ENCODE measurements around the gene CHIC2.

The CHIC2 gene

GRCh38 chr4:54109241-54110018, 45.0 kb upstream of the CHIC2 start:
- POLR2A ChIA-PET: no interaction called here

DNA sequence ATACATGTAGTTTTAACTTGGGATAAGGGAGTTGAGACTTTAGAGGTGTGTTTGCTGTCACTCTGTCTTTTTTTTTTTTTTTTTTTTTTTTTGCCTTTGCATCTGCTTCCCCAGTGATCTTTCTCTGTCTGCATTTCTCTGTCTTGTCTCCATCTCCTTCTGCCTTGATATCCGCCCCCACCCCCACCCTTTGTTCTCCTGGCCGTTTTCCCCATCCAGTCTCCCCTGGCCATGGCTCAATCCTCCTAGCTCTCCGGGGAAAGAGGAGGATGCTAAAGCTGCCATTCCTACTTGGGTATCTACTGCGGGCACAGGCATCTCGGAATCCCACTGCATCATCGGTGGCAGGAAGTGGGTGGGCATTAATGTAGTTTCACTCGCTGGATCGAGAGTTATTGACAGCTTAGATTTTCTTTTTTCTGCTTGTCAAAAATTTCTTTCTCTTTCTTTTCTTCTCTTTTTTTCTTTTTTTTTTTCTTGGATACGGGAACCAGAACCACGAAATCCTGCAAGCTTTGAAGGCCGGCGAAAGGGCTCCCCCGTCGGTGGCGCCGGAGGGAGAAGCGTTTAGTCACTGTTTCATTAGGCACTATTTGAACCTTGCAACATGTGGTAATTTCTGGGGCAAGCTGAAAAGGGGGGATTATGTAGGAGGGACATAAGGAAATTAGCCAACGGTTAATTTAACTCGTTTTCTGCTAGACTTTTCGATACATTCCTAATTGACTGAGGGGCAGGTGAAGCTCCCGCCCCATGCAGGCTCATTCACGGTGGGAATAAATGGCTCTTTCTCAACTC, 43.7 kb upstream of the CHIC2 start:
- POLR2A ChIA-PET: interaction anchor here (0.7 kb wide), 1 partner anchor 1807 kb away, joined by 3 read pairs; no protein-coding TSS in a partner anchor
- CTCF ChIA-PET: interaction anchor here (0.6 kb wide), 1 partner anchor 200 kb away, joined by 3 read pairs; no protein-coding TSS in a partner anchor

More at GRCh38 chr4:54109241-54110018, 45.0 kb upstream of the CHIC2 start:
- no peaks in the 10 kb centered on the region for H3K4me1 ChIP-seq (ENCODE audit: control insufficient read depth, insufficient read depth, low read length)
- no peak overlapping the region for H3K27ac ChIP-seq (ENCODE audit: extremely low read depth, low read depth, low read length)
- H3K9me3 ChIP-seq (ENCODE audit: control insufficient read depth, insufficient read depth, low read depth, low read length): no peaks in the 10 kb centered on the region
- CTCF ChIA-PET: no interaction called here
- no peak overlapping the region for H3K4me3 ChIP-seq (ENCODE audit: low read depth, low read length)
- TF ChIP-seq ZSCAN23 (tag by site-specific recombination; IDR thresholded peaks at IDR 0.05) (no peak), ZFP3 (tag by site-specific recombination; IDR thresholded peaks at IDR 0.05; ENCODE audit: low read depth) (no peak), ZNF555 (tag by site-specific recombination; conservative IDR thresholded peaks at IDR 0.05) (no peak), ZNF416 (tag by site-specific recombination; IDR thresholded peaks at IDR 0.05) (no peak), ZNF571 (tag by site-specific recombination; IDR thresholded peaks at IDR 0.05) (no peak), ZNF560 (tag by site-specific recombination; IDR thresholded peaks at IDR 0.05; ENCODE audit: borderline replicate concordance) (no peak), ZNF274 (IDR thresholded peaks at IDR 0.05; ENCODE audit: low read length) (no peak), ZNF274 (tag by site-specific recombination; IDR thresholded peaks at IDR 0.05; ENCODE audit: borderline replicate concordance) (no peak), PATZ1 (tag by site-specific recombination; IDR thresholded peaks at IDR 0.05) (no peak), SETDB1 (IDR thresholded peaks at IDR 0.05; ENCODE audit: insufficient read length, low read length) (no peak), ZNF600 (tag by site-specific recombination; IDR thresholded peaks at IDR 0.05) (no peak)
- TF ChIP-seq, protein P1, sequence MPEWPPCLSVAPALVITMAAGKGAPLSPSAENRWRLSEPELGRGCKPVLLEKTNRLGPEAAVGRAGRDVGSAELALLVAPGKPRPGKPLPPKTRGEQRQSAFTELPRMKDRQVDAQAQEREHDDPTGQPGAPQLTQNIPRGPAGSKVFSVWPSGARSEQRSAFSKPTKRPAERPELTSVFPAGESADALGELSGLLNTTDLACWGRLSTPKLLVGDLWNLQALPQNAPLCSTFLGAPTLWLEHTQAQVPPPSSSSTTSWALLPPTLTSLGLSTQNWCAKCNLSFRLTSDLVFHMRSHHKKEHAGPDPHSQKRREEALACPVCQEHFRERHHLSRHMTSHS (tag by site-specific recombination; IDR thresholded peaks at IDR 0.05): no peak
- TF ChIP-seq, protein P2, sequence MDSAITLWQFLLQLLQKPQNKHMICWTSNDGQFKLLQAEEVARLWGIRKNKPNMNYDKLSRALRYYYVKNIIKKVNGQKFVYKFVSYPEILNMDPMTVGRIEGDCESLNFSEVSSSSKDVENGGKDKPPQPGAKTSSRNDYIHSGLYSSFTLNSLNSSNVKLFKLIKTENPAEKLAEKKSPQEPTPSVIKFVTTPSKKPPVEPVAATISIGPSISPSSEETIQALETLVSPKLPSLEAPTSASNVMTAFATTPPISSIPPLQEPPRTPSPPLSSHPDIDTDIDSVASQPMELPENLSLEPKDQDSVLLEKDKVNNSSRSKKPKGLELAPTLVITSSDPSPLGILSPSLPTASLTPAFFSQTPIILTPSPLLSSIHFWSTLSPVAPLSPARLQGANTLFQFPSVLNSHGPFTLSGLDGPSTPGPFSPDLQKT (IDR thresholded peaks at IDR 0.05; ENCODE audit: borderline replicate concordance, low read depth, low read length): no peak
- no peaks in the 10 kb centered on the region for H3K36me3 ChIP-seq (ENCODE audit: control insufficient read depth in 2 of 2, insufficient read depth in 1 of 2, low read length in 2 of 2)

More for the DNA sequence above, 43.7 kb upstream of the CHIC2 start:
- TF ChIP-seq YY1 (tag by site-specific recombination; IDR thresholded peaks at IDR 0.05) (no peak), KLF7 (tag by site-specific recombination; IDR thresholded peaks at IDR 0.05; ENCODE audit: borderline replicate concordance) (no peak), WT1 (tag by site-specific recombination; IDR thresholded peaks at IDR 0.05) (no peak), ZNF558 (tag by site-specific recombination; IDR thresholded peaks at IDR 0.05) (no peak), ZFP37 (tag by site-specific recombination; IDR thresholded peaks at IDR 0.05) (no peak), HIC1 (tag by site-specific recombination; IDR thresholded peaks at IDR 0.05) (no peak), ZNF394 (tag by site-specific recombination; IDR thresholded peaks at IDR 0.05; ENCODE audit: borderline replicate concordance) (no peak), GLI2 (tag by site-specific recombination; IDR thresholded peaks at IDR 0.05; ENCODE audit: borderline replicate concordance, low read depth) (no peak), ZNF510 (tag by site-specific recombination; IDR thresholded peaks at IDR 0.05; ENCODE audit: insufficient replicate concordance) (no peak), ZNF169 (tag by site-specific recombination; IDR thresholded peaks at IDR 0.05) (no peak), ZNF837 (tag by site-specific recombination; IDR thresholded peaks at IDR 0.05) (no peak), ZNF529 (tag by site-specific recombination; IDR thresholded peaks at IDR 0.05; ENCODE audit: insufficient replicate concordance) (no peak)
- TF ChIP-seq, protein P3, sequence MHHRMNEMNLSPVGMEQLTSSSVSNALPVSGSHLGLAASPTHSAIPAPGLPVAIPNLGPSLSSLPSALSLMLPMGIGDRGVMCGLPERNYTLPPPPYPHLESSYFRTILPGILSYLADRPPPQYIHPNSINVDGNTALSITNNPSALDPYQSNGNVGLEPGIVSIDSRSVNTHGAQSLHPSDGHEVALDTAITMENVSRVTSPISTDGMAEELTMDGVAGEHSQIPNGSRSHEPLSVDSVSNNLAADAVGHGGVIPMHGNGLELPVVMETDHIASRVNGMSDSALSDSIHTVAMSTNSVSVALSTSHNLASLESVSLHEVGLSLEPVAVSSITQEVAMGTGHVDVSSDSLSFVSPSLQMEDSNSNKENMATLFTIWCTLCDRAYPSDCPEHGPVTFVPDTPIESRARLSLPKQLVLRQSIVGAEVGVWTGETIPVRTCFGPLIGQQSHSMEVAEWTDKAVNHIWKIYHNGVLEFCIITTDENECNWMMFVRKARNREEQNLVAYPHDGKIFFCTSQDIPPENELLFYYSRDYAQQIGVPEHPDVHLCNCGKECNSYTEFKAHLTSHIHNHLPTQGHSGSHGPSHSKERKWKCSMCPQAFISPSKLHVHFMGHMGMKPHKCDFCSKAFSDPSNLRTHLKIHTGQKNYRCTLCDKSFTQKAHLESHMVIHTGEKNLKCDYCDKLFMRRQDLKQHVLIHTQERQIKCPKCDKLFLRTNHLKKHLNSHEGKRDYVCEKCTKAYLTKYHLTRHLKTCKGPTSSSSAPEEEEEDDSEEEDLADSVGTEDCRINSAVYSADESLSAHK (tag by site-specific recombination; IDR thresholded peaks at IDR 0.05): no peak
- Histone ChIP-seq H3K9me3 (ENCODE audit: control insufficient read depth, insufficient read depth, low read depth, low read length) (no peaks in the 10 kb centered on the region), H3K4me1 (ENCODE audit: control insufficient read depth, insufficient read depth, low read length) (no peaks in the 10 kb centered on the region), H3K36me3 (ENCODE audit: control insufficient read depth in 2 of 2, insufficient read depth in 1 of 2, low read length in 2 of 2) (no peaks in the 10 kb centered on the region), H3K4me3 (ENCODE audit: low read depth, low read length) (no peak overlapping the region), H3K27ac (ENCODE audit: extremely low read depth, low read depth, low read length) (no peak overlapping the region)
